ENCODE measurements around the gene LRRC8C. TPM values are rescaled to one million over a fixed set of nuclear protein-coding genes. Genes with fewer than 3 reads are reported as not detected.

LRRC8C gene
- total RNA-seq, 1 donor from 2014 or later: 5.5 TPM

GRCh38 chr1:89604414-89604735 lies 28.5 kb upstream of the LRRC8C start:
- H3K79me2 ChIP-seq (ENCODE audit: low read depth): no peaks in the 10 kb centered on the region
- TF ChIP-seq CTCF (IDR thresholded peaks at IDR 0.05) (no peak), EZH2phosphoT487 (IDR thresholded peaks at IDR 0.05) (no peak), EZH2 (IDR thresholded peaks at IDR 0.05) (no peak)
- no peaks in the 10 kb centered on the region for H3K27me3 ChIP-seq
- Mint-ChIP-seq H3K27ac (no peak overlapping the region), H3K4me1 (peaks cover 15% of the 10 kb centered on the region), H3K4me3 (no peak overlapping the region), H3K27me3 (ENCODE audit: insufficient read depth, low read depth) (peaks cover 2% of the 10 kb centered on the region), H3K36me3 (no peaks in the 10 kb centered on the region), H3K9me3 (no peaks in the 10 kb centered on the region)
- H3F3A ChIP-seq (ENCODE audit: low read depth): no peaks in the 10 kb centered on the region
- H3K36me3 ChIP-seq: no peaks in the 10 kb centered on the region
- H3K4me1 ChIP-seq: peaks cover 8% of the 10 kb centered on the region
- H3K27ac ChIP-seq: no peak overlapping the region
- H3K9ac ChIP-seq: no peak overlapping the region
- H3K4me3 ChIP-seq: no peak overlapping the region
- H2AFZ ChIP-seq (replicated peaks): no peak overlapping the region
- no peaks in the 10 kb centered on the region for H3K9me3 ChIP-seq (ENCODE audit: low read depth)
- no peak for DNase-seq (ENCODE audit: low spot score)
- no peaks in the 10 kb centered on the region for H4K20me1 ChIP-seq (ENCODE audit: low read depth)
- no peak overlapping the region for H3K4me2 ChIP-seq

- Mint-ChIP-seq H3K4me3 (no peak overlapping the region), H3K36me3 (no peaks in the 10 kb centered on the region)
Observed at GRCh38 chr1:89605692-89606091, 27.2 kb upstream of the LRRC8C start.

DNA sequence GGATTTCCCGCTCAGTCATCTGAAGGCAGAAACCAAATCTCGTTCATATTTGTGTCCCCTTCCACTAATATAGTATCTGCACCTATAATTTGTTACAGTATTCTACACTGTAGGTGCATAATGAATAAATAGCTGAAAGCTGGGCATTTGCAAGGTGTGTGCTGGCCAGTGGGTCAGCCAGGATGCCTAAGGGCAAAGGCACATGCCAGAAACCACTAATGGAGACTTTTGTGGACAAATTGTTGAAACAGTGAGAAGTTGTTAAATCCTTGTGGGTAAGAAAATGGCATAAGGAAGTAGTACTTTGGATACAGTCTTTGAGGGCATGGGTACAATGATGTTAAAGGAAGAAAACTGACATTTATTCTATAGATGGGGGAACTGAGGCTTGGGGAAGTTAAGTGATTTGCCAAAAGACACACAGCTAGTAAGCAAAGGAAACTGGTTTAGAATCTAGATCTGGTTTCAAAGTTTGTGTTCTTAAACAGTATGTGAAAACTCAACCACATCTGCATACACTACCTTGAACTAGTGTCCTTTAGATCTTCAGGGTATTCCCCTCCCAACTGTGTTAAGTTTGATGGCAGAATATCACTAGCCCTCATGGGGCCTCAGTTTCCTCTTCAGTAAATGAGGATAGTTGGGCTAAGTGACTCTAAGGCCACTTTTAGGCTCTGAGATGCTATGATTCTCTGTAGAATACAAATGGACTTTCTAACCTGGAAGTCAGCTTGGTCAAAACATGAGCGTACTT lies 26.5 kb upstream of the LRRC8C start:
- Mint-ChIP-seq H3K9me3 (no peaks in the 10 kb centered on the region), H3K36me3 (no peaks in the 10 kb centered on the region), H3K27ac (no peak overlapping the region), H3K4me1 (peaks cover 17% of the 10 kb centered on the region), H3K4me3 (no peak overlapping the region), H3K27me3 (ENCODE audit: insufficient read depth, low read depth) (peaks cover 2% of the 10 kb centered on the region)
- no peak overlapping the region for H3K4me2 ChIP-seq
- no peak overlapping the region for H3K9ac ChIP-seq
- no peak overlapping the region for H2AFZ ChIP-seq (replicated peaks)
- no peaks in the 10 kb centered on the region for H3K36me3 ChIP-seq
- no peak for TF ChIP-seq EZH2 (IDR thresholded peaks at IDR 0.05)
- TF ChIP-seq CTCF (IDR thresholded peaks at IDR 0.05): no peak
- no peak for TF ChIP-seq EZH2phosphoT487 (IDR thresholded peaks at IDR 0.05)
- no peaks in the 10 kb centered on the region for H3K27me3 ChIP-seq
- DNase-seq (ENCODE audit: low spot score): no peak
- no peak overlapping the region for H3K27ac ChIP-seq
- no peaks in the 10 kb centered on the region for H3K9me3 ChIP-seq (ENCODE audit: low read depth)
- no peaks in the 10 kb centered on the region for H4K20me1 ChIP-seq (ENCODE audit: low read depth)
- no peaks in the 10 kb centered on the region for H3F3A ChIP-seq (ENCODE audit: low read depth)
- H3K4me3 ChIP-seq: no peak overlapping the region
- H3K4me1 ChIP-seq: no peaks in the 10 kb centered on the region
- no peaks in the 10 kb centered on the region for H3K79me2 ChIP-seq (ENCODE audit: low read depth)

More at GRCh38 chr1:89605692-89606091, 27.2 kb upstream of the LRRC8C start:
- no peak overlapping the region for H3K27ac ChIP-seq
- no peak for DNase-seq (ENCODE audit: low spot score)
- Mint-ChIP-seq H3K27ac (no peak overlapping the region), H3K9me3 (no peaks in the 10 kb centered on the region), H3K27me3 (ENCODE audit: insufficient read depth, low read depth) (peaks cover 2% of the 10 kb centered on the region), H3K4me1 (peaks cover 15% of the 10 kb centered on the region)
- H3K4me3 ChIP-seq: no peak overlapping the region
- no peaks in the 10 kb centered on the region for H4K20me1 ChIP-seq (ENCODE audit: low read depth)
- H2AFZ ChIP-seq (replicated peaks): no peak overlapping the region
- H3K9ac ChIP-seq: no peak overlapping the region
- no peaks in the 10 kb centered on the region for H3K36me3 ChIP-seq
- H3K4me1 ChIP-seq: no peaks in the 10 kb centered on the region
- no peak overlapping the region for H3K4me2 ChIP-seq
- H3K9me3 ChIP-seq (ENCODE audit: low read depth): no peaks in the 10 kb centered on the region
- H3F3A ChIP-seq (ENCODE audit: low read depth): no peaks in the 10 kb centered on the region
- H3K79me2 ChIP-seq (ENCODE audit: low read depth): no peaks in the 10 kb centered on the region
- TF ChIP-seq EZH2phosphoT487 (IDR thresholded peaks at IDR 0.05) (no peak), EZH2 (IDR thresholded peaks at IDR 0.05) (no peak), CTCF (IDR thresholded peaks at IDR 0.05) (no peak)
- no peaks in the 10 kb centered on the region for H3K27me3 ChIP-seq
